HG03139 (cell line): ENCODE results near the gene SDK1.

ENCODE experiments used
- ATAC-seq: cut with Tn5 transposase; IDR thresholded peaks from one replicate; pipeline ENCODE4 v1.9.1; 2021; ENCODE audit not compliant: unreplicated experiment

SDK1 gene

DNA sequence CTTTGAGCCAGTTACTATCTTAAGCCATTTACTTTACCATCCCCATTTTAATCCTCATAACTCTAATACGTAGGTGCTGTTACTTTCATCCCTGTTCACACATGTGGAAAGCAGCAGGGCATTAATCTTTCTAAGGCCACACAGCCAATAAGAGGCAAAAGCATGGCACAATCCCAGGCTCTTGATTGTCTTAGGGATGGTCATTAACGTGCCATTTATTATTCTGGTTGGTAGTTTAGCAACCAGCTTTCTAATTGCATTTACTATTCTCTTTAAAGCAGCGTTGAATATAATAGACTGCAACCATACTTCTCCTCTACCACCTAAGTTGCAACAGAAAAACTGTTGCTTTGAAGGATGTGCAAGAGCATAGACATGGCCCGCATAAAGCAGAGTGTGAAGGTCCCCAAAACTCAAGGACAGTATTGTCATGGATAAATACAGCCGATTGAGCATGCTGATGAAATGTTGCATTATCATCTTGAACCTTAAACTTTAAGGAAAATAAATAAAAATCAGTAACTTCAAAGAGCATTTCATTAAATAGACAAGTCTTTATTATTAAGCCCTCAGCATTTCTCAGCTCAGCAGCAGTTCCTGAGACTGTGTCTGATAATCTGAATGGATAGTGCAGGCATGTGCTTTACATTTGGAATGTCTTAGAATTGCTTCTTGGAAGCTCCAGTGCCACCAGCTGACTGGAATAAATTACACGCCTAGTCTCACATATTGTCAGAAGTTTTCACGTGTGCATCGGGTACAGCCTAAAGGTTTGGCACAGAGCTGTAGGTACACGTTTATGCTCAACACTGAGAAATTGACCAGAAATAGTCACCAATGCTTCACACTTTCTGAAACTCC lies 467.1 kb downstream of the SDK1 start:
- no peak for ATAC-seq

DNA sequence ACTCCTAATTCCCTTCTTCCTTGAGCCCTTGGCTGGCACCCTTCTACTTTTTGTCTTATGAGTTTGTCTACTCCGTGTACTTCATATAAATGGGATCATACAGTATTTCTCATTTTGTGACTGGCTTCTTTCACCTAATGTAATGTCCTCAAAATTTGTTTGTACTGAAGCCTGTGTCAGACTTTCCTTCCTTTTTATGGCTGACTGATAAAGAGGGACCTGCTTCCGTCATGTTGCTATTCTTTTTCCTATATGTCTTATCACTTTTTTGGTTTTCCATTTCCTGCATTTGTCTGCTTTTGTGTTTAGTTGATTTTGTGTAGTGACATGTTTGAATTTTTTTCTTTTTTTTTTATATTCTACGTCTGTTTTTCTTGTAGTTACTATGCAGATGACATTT lies 470.9 kb downstream of the SDK1 start:
- ATAC-seq = no peak

DNA sequence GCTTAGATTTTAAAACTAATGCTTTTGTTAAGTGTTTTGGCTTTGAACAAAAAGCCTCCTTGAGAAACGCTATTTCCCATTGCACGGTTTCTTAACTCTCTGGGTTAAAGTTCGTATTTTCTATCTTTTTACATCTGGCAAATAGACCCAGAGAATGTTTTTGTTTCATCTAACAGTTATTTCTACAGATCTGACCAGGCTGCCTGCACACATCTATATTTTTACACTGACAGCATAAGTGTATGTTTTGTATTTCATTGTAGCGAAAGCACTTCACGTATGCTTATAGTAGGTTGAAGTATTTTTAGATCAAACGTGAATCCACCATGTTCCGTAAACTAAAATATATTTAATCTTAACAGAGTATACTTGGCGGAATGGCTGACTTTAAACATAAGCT lies 477.3 kb downstream of the SDK1 start:
- no peak for ATAC-seq

DNA sequence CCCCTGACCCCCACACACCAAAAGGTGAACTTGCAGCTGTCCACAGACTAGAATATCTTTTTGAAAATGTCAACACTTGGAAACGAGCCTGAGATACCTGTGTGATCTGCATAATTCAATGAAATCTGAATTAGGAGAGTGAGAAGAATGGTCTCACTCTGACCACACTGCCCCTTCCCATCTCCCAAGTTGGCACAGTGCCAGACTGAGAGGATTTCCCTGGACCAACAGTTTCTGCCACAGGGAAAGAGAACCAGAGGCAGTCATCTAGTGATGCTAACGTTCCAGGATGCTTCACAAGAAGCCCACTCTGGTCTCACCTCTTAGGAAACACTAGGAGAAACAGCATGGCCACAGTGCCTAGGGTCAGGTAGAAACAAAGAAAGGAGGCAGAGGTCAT lies 479.0 kb downstream of the SDK1 start:
- ATAC-seq = no peak

DNA sequence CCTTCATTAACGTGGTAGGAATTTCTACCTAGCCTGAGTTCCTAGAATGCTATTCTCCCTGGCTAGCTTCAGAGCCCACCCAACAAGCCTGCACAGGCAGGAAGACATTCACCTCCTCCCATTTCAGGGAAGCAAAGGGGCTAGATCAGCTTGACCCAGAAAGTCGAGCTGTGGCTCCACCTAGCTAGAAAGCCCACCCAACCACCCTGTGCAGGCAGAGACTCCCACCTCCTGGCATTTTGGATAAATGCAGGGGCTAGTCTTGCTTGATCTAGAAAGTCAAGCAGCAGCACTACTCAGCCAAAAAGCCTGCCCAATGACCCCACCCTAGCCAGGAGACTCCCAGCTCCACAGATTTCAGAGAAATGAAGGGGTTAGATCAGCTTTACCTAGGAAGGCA lies 479.5 kb downstream of the SDK1 start:
- ATAC-seq = no peak

DNA sequence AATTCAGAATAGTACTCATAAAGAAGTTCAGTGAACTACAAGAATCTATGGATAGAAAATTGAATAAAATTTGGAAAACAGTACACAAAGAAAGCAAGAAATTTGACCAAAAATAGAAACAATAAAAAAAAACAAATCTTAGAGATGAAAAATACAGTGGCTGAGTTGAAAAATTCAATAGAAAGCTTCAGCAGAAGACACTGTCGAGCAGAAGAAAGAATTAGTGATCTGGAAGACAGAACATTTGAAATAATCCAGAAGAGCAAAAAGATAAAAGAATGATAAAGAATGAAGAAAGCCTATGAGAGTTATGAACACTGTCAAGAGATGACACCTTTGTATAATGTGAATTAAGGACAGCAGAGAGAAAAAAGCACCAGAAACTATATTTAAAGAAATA lies 480.6 kb downstream of the SDK1 start:
- ATAC-seq = no peak

DNA sequence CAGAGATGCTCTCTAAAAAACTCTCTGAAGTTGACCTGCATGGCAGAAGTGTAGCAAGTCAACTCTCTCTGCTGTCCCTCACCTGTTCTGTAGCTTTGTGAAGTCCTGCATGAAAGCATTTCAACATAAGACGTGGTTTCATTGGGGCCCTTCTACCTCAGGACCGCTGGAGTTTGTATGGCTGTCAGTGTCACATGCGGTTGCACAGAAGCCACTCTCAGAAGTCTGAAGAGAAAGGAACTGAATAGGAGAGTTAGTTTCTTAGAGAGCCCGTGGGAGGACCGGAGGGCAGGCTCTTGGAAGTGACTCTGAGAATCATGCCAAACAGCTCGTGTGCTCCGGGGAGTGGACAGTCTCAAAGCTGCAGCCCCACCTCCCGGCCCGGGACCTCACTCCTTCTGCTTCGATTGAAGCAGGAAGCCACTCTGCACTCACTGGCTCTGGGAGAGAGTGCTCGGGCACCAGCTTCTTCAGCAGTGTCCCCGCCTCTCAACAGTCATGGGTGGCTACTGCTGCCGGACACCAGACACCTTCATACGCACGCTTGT lies 486.7 kb downstream of the SDK1 start:
- no peak for ATAC-seq

DNA sequence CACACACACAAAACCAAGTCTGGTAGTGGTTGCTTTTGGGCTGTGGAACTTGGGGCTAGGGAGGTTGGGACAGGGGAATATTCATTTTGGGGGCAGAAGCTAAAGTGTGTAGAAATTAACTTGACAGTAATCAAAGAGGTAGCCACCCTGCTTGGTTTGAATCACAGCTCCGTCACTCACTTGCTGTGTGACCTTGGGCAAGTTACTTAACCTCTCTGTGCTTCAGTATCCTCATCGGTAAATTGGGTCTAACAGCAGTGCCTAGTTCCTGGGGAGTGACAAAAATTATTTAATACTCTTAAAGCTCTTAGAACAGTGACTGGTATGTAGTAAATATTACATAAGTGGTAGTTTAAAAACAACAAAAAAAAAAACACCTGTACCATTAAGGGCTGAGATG lies 489.8 kb downstream of the SDK1 start:
- no peak for ATAC-seq

DNA sequence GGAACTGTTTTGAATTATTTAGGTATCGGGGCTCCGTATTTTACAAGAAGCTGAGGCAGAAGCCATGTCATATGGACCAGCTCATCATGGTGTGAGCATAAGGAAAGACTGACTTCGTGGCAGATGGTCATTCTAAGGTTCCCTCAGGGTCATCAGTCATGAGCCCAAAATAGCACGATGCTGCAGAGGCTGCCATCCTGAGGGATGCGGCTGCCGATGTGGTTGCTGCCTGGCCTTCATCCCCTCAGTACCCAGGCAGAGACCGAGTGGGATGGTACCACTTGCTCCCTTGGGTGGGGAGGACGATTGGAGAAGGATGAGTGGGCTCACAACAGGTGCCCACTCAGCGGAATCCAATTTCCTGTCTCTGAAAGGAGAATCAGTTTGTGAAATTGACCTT lies 490.3 kb downstream of the SDK1 start:
- no peak for ATAC-seq

DNA sequence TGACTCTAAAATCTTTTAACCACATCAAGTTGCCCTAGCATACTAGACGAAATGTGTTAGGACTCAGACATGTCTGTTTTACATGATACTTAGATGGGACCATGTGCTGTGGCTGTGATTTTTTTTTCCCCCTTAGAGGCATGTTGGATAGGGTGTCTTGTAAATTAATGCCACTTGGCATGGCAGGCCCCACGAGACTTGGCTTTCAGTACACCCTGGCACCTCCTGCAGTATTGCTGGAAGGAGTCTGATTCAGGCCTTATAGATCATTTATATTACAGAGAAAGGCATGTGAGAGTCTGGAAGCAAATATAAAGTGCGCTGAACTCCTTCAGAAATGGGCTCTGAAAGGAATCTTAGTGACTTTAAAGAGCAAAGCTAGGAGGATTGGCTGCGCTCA lies 494.1 kb downstream of the SDK1 start:
- ATAC-seq = no peak

DNA sequence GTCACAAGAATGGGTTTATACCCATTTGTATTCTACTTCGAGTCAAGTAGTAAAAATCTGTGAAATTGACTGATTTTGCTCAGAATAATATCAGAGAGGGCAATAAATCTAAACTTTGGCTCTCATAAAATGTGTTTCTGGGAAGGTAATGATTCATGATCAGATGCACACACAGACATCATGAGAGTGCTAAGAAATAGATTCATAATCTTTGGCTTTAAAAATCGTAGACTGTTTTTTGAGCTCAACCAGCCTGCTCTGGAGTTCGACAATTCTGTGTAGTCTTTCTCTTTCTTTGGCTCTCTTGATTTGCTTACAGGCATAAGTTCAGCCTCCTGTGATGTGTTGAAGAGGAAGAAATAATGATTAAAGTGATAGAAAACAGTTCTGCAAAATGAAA lies 494.7 kb downstream of the SDK1 start:
- no peak for ATAC-seq

DNA sequence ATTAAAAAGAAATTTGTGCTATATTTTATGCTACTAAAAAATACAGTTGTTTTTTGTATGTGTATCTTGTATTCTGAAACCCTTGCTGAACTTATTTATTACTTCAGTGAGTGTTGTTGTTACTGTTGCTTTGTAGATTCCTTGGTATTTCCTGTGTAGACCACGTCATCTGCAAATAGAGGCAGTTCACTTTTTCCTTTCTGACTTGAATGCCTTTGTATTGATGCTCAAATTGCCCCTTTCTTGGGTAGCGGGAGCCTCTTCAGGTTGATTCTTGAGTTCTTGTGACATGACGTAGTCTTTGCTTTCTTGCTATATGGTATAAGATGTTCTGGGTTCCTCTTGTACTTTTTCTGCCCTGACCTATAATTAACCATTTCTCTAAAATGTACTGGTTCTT lies 504.1 kb downstream of the SDK1 start:
- ATAC-seq = no peak

DNA sequence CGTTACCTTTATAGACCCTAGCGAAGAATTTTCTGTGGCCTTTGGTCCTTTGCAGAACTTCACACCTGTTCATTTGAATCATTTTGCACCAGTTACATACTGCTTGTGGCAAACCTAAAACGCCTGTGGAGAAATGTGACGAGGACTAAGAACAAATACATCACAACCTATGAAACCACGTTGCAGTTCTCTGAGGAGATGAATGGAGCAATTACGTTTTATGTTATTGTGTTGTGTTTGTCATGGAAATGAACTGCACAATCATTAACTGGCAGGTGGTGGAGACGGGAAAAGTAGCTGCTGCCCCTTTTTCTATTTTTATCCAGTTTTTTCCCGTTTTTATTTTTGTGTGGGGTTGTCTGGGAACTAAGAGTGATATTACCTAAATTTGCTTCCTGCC lies 505.5 kb downstream of the SDK1 start:
- no peak for ATAC-seq

DNA sequence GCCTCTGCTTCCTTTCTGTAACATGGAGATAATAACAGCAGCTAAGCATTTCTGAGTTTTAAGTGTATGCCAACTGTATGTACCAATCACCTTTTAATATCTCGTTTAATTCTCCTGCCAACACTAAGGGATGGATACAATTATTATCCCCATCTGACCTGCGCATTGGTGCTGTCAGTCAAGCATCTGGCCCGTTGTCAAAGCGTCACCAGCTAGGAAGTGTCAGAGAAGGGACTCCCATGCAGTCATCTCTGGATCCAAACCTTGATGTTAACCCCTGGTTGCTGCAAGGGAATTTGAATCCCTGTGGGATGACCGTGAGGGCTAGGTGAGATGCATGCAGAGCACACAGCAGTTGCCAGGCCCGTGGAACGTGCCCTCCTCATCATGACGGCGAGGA lies 506.8 kb downstream of the SDK1 start:
- no peak for ATAC-seq

DNA sequence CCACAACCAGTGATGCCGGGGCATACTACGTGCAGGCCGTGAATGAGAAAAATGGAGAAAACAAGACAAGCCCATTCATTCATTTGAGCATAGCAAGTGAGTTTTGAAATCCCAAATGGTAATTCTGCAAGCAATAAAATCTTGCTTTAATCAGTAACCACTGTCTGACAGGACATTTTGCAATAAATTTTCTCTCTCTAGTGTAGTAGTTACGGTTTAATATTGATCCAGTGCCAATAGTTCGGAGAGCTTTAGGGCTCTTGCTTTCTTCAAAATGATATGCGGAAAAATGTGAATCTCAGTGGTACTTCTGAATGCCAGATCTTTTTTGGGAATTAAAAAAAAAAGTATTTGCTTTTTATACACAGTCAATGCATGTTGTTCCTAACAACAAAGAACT lies 520.4 kb downstream of the SDK1 start:
- no peak for ATAC-seq

DNA sequence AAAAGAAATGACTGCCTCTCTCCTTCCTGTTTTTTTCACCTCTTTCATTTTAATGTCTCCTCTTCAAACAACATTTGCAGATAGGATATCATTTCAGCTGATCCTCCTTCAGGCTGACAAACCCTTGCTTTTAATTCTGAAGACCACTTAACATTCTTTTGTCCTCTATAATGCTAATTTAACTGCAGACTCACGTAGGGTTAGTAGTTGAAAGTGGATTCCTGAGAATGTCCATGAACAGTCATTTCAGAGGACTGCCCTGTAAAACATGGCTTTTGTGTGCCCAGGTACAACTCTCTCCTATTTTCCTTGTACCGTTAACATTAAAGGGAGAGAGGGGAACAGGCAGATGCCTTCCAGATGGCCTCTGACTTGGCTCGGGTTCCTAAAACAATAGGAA lies 524.4 kb downstream of the SDK1 start:
- ATAC-seq = no peak

DNA sequence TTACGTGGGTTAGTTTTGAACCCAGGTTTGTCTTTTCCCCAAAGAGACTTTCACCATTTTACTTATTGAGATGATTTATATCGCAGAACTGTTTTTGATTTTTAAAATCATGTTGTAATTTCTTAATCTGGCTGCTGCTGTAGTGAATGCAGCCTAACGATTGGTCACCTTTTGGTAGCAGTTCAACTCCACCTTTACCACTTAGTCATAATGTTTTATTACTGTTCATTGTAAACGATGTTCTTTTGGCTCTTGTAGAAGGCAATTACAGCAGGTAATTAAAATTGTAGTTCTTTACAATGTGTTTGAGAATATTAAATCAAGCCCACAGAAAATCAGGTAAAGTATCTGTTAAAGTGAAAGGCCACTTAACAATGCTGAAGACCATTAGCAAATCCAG lies 531.1 kb downstream of the SDK1 start:
- ATAC-seq = no peak

DNA sequence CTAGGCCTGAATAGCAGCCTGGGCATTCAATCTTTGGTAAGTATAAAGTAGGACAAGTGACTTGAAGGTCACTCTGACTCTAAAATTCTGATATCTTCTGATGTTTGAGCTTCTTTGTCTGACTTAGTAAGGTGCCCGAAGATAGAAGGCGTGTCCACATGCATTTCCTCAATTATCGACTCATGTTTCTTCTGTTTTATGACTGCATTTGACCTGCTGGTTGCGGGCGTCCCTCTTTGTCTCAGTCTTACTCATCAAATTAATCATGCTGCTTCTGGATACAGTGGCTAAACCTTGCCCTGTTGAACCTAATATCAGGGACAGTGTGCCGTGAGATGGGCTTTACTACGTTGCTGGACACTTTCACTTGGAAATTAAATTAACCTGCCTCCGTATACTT lies 534.1 kb downstream of the SDK1 start:
- no peak for ATAC-seq

DNA sequence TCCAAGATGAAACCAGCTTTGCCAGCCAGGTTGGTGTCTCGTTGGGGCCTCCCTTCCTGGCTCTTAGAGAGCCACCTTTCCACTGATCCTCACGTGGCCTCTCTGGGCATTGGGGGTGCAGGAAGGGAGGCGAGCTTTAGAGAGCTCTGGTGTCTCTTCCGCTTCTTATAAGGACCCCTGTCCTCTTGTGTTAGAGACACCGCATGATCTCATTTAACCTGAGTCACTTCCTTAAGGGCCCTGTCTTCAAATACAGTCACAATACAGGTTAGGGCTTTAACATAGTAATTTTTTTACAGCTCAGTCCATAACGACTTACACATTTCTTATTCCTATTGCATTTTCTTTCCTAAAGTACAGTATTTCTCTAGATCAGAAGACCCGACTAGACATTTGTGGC lies 535.8 kb downstream of the SDK1 start:
- no peak for ATAC-seq

DNA sequence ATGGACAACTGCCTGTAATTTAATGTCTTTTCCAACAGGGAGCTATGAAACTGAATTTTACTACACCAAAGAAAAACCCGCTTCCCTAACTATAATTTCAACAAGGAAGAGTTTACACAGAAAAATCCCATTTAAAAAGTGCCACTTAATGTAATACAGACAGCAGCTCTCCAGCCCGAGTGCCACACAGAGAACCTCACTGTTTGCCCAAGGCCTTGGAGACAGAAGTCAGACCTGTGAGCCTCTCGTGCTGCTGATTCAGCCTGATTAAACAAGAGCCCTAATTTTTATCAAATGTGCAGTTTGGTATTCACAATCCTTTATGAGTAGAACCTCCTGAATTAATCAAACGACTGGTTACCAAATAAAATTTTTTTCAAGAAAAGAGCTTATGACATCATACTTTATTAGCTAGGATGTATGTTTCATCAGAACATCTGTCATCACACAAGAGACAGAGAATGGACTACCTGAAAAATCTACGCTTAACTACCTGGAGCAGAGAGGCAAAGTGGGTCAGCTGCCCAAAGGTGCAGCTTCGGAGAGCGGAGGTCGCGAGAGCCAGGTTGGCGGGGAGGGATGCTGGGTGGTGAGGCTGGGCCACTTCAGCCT lies 543.6 kb downstream of the SDK1 start:
- no peak for ATAC-seq

DNA sequence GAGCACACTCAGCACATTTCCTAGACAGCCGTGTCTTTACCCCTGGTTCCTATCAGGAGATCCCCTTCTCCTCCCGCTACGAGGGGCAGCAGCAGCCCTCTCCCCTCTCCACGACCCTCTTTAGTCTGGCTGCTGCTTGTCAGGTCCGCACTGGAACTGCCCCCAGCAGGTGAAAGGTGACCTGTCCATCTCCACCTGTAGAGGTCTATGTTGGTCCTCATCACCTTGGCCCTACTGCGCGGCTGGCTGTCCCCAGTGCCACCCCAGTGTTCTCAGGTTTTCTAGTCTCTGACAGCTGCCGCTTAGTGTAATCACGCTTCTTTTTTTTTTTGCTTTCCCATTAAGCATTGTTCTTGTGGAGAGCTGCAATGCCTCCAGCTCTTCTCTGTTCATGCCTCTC lies 545.7 kb downstream of the SDK1 start:
- ATAC-seq = no peak

DNA sequence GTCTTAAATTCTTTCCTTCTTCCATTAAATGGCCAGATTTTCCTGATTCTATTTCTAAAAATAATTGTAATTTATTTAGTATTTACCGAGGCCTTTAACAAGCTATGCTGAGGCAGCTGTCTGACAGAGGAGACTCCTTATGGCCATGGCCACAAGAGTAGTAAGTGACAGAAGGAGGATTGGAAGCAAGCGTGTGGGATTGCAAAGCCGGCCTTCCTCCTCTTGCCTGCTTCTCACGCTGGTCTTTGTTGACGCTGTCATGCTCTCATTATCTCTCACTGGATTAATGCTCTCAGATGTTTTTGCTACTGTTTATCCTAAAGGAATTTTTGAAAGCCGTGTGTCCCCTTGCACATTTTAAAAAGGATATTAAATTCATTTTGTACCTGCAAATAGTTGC lies 546.3 kb downstream of the SDK1 start:
- ATAC-seq = no peak

DNA sequence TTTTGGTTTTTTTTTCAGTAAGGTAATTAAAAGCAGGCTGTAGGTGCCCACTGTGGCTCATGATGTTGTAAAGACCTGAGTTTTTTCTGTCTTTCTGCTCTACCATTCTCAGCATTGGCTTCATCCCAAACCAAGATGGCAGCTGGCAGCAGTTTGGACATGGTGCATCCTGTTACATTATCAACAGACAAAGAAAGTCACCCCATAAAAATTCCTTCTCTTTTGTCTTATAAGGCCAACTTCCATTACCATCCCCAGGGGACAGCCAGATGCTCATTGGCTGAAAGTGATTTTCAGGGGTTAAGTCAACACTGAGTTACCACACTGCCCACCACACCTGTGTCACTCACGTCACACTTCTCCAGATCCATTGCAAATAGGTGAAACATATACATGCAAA lies 558.4 kb downstream of the SDK1 start:
- no peak for ATAC-seq
